Esophagus squamous epithelium (tissue), 4 donors: Measurements from ENCODE around the gene UBAC2.

Experiments used
- POLR2A ChIP-seq, 4 donors: fragments of 450-650 bp; IDR thresholded peaks; one replicate each; pipeline ENCODE4 v1.6.1; 2017; ENCODE audit warnings: antibody characterized with exemption in 4 of 4, mild to moderate bottlenecking in 4 of 4, moderate library complexity in 3 of 4
- TF ChIP-seq, protein P1 (sequence below), 6 experiments: fragments of 450-650 bp in 4 of 6; fragments of 200-600 bp in 2 of 6; sonication (generic) in 2 of 6; IDR thresholded peaks; one replicate each; pipeline ENCODE4 v1.5.1; 2016 to 2019; ENCODE audit warnings: antibody characterized with exemption in 6 of 6, mild to moderate bottlenecking in 4 of 6, moderate library complexity in 4 of 6

DNA sequence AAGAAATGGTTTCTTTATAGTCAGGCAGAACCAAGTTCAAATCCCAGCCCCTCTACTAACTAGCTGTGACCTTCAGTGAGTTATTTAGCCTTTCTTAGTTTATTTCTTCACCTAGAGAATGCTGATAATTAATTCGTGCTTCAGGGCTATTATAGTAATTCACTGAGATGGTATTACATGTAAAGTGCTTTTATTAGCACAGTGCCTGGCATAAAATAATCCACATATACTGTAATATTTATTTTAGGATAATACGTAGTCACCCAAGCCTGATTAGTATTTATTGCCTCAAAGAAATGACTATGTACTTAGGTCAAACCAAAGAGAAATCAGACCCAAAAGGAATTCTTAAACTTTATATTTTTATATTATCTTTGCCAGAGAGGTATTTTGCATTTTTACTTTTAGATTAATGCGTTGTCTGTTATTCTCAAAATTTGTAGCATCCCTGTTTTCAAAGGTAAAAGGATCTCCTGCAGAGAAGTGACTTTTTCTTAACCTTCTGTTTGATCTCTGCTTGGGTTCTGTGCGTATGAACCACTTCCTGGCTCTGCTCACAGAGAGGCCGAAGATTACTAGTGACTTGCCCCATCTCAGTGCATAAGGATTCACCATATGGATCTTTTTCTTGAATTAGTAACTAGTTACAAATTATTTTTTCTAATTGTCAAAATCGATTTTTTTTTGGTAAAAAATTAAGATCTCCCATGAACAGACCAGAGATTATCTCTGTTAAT, 19.7 kb downstream of the UBAC2 start:
- no peak for TF ChIP-seq POLR2A (IDR thresholded peaks at IDR 0.05)
- TF ChIP-seq, protein P1, sequence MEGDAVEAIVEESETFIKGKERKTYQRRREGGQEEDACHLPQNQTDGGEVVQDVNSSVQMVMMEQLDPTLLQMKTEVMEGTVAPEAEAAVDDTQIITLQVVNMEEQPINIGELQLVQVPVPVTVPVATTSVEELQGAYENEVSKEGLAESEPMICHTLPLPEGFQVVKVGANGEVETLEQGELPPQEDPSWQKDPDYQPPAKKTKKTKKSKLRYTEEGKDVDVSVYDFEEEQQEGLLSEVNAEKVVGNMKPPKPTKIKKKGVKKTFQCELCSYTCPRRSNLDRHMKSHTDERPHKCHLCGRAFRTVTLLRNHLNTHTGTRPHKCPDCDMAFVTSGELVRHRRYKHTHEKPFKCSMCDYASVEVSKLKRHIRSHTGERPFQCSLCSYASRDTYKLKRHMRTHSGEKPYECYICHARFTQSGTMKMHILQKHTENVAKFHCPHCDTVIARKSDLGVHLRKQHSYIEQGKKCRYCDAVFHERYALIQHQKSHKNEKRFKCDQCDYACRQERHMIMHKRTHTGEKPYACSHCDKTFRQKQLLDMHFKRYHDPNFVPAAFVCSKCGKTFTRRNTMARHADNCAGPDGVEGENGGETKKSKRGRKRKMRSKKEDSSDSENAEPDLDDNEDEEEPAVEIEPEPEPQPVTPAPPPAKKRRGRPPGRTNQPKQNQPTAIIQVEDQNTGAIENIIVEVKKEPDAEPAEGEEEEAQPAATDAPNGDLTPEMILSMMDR (IDR thresholded peaks at IDR 0.05): no peak
